ENCODE results near the gene VPS37D.
A peak's percentile ranks its signal among the peaks of the same experiment; 100 is the strongest.

VPS37D gene

DNA sequence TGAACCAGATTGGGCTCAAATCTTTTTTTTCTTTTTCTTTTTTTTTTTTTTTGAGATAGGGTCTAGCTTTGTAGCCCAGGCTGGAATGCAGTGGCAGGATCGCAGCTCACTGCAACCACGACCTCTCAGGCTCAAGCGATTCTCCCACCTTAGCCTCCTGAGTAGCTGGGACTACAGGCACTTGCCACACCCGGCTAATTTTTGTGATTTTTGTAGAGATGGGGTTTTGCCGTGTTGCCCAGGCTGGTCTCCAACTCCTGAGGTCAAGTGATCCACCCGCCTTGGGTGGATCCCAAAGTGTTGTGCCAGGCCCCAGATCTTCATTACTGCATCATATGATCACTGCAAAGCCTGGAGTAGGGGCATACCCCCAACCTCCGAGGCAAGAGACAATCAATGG, 12.9 kb downstream of the VPS37D start:
- DNase-seq (ENCODE audit: low spot score), result no peak

DNA sequence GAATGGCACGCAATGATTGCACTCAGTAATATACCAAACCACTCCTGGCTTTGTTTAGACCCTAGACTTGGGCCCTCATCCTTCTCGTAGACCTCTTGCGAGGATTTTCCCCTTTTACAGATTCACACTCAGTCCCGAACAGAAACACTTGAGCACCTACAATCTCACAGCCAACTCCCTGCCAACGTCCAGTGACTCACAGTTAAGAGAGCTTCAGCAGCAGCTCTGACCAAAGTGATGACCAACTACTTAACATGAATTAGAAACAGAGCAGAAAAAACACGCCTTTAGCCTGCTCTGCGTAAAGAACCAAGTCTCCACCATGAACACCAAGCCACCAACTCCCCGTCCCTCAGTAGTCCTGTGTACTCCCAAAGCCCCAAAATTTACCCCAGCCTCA, 13.4 kb downstream of the VPS37D start:
- peak; percentile 90 for DNase-seq (ENCODE audit: low spot score)

DNA sequence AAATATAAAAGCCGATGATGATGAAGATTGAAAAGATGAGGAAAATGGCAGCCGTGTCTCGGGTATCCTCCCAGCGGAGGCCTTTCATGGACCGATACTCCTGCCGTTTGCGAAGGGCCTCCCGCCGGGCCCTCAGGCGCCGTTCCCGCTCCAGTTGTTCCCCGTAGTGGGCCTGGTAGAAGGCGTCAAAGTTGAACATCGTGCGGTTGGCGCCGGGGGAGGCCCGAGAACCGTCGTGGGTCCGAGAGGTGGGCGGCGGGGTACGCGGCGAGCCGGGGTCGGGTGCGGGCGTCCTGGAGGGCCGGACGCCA, 15.1 kb downstream of the VPS37D start:
- no peak for DNase-seq (ENCODE audit: low spot score)

DNA sequence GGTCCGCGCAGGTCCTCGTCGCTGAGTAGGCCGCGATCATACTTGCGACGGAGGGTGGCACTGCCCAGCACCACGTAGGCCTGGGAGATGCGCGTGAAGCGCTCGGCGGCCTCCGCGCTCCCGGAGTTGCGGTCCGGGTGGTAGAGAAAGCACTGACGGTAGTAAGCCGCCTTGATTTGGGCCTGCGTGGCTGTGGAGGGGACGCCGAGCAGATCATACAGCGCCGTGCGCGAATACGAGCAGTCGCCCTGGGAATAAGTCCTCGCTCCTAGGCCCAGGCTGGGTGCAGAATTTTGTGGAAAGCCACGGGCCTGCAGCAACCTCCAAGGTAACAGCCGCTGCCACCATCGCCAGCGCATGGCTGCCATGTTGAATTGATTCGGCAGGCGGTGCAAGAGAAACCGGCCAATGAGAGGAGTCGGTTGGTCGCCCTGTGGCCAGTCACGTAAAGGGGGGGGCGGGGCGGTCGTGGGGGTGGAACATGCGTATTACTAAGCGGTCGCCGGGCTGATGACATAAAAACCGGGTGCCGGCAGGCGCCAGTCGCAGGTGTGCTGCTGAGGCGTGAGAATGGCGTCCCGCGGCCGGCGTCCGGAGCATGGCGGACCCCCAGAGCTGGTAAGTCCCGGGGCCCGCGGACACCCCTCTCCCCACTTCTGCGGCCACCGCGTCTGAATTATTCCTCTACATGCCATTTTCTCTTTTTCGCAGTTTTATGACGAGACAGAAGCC, 15.6 kb downstream of the VPS37D start, which contains the start of the genes BUD23 and DNAJC30:
Gene BUD23 (plus strand): TSS at position 542 of the 732 bp plus-strand sequence. CDS start 29 bp downstream, at position 571.
Gene DNAJC30 (minus strand): TSS at position 398 of the 732 bp plus-strand sequence. CDS start 30 bp downstream, at position 368.
- peak; percentile 96 for DNase-seq (ENCODE audit: low spot score)

DNA sequence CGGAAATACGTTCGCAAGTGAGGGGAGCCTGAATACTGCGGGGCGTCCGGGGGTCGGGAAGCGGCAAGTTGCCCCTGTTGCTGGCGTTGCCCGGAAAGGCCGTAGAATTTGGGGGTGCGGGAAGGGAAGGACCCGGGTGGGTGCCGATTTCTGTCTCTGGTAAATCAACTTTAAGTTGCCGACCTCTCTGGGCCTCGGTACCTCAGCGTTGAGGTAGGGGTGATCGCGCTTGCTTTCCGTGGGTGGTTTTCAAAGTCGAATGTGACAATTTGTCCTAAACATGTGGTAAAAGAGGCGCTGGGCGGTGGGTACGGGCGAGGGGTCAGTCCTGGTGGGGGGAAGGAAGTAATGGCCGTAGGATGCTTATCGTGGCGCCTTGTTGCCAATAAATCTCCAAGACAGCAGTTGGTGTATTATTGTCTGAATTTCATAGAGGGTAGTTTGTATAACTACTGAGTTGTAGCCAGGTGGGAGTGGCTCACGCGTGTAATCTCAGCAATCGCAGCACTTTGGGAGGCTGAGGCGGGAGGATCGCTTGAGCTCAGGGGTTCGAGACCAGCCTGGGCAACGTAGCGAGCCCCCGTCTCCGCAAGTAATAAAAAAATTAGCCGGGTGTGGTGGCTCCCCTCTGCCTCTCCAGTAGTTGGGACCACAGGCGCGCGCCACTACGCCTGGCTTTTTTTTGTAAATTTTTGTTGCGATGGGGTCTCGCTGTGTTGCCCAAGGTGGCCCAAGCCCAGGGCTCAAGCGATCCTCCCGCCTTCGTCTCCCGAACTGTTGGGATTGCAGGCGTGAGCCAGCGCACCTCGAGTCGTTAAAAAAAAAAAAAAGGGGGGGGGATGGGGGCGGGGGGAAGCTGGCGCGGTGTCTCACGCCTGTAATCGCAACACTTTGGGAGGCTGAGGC, 16.4 kb downstream of the VPS37D start:
- peak; percentile 49 for DNase-seq (ENCODE audit: low spot score)

DNA sequence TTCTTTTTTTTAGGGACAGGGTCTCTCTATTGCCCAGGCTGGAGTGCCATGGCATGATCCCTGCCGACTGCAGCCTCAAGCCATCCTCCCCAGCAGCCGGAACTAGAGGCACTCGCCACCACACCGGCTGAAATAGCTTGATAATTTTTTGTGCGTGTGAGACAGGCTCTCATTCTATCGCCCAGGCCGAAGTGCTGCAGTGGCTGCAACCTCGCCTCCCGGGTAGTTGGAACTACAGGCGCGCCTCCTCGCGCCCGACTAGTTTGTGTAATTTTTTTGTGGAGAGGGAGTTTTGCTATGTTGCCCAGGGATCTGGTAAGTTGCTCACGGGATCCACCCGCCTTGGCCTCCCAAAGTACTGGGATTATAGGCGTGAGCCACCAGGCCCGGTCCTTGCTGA, 17.7 kb downstream of the VPS37D start:
- DNase-seq (ENCODE audit: low spot score), result no peak

DNA sequence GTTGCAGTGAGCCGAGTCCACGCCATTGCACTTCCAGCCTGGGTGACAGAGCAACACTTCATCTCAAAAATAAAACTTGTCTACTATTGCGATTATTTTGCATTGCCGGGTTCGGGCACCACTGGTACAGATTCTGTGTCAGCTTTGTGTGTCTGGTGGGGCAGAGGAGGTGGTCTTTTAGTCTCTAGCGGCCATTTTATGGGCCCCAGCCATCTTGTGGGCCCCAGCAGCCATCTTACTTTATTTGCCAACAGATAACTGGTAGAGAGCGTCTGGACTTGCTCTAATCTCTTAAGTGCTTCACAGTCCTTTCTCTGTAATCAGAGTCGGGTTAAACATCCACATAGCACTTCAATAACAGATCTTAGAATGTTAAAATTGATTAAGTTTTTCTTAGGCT, 20.7 kb downstream of the VPS37D start:
- DNase-seq (ENCODE audit: low spot score), result no peak

DNA sequence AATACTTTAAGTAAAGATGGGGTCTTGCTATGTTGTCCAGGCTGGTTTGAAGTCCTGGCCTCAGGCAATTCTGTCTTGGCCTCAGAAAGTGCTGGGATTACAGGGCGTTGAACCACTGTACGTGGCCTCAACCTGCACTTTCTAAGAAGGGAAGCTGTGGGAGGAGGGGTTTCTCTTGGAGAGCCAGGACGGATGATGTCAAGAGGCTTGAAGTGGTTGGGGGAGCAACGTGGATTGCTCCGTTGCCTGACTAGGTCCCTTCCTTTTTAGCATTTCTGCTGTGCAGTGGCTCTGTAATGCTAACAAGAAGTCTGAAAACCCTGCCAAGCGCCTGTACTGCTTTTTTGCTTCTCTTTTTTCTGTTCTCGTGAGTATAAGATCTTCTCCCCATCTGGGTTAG, 23.0 kb downstream of the VPS37D start:
- DNase-seq (ENCODE audit: low spot score), result no peak

DNA sequence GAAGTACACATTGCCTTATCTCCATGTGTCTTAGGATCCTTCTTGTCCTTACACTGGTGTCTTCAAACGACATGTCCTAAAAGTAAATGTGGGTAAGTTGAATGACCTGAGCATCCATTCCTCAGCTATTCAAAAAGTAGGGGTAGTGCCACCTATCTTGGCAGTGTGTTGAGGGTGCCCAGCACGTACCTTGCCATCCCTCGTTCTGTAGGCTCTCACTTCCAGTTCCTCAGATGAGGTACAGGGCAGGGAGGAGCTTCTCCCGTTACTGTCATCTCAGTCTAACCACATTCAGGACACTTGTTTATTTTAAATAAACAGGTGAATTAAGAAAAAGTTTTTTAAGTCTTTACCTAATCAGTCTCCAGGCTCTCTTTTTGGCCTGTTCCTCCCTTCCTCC, 28.7 kb downstream of the VPS37D start:
- DNase-seq (ENCODE audit: low spot score), result no peak

DNA sequence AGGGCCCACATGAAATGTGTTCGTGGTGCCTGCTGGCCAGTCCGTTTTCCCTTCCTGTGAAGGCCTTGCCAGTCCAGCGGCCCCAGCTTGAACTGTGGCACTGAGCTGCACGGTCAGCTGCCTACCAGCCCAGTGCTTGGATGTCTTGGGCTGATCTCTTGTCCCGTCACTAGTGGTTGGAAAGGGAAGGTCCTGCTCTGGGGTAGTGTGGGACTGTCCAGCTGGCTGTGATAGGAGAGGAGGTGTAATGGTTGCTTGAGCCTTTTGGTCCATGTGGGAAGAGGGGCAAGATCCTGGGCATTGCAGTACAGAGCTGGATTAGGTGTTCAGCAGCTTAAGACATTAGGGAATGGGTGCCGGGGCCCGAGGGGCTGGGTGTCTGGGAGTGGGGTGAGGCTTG, 30.8 kb downstream of the VPS37D start:
- no peak for DNase-seq (ENCODE audit: low spot score)

DNA sequence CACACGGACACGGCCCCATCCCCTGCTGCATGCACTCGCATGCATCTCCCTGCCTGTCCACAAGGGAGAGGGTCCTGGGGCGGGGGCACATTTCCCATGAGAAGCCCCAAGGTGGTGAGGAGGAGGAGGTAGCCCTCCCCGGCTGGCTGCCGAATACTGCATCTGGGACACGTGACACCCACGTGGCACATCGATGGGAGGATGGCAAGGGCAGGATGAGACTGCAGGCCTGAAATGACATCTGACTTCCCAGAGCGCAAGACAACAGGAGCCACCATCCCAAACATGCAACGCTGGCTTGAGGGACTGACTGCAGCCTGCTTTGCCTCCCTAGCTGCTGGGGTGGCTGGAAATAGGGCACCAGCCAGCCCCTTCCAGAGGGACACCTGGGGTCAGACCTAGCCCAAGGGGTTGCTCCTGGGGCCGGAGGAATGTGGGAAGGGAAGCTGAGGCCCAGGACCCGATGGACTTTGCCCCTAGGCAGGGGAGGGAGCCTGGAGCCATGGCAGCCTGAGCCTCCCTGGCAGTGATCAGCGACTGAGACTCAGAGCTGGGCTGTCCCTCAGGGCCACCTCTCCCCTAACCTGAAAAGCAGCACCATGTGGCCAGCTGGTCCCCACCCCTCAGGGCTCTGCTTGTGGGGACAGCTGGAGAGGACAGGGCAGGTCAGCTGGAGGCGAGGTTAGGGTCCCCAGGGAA, 31.9 kb downstream of the VPS37D start:
- no peak for DNase-seq (ENCODE audit: low spot score)

DNA sequence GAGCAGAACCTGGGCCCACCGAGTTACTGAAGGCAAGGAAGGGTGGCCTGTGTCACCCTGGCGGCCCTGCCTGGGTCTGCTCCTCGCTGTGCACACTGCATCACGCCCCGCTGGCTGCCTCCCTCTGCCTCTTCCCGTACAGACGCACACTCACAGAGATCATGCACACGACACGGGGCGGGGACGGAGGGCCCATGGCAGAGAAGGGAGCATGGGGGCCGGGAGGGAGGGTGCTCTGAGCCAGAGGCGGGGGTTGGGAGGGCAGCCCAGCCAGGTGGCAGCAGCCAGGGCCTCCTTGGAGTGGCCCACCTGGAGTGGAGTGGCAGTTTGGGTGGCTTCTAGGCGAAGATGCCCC, 32.4 kb downstream of the VPS37D start:
- no peak for DNase-seq (ENCODE audit: low spot score)

DNA sequence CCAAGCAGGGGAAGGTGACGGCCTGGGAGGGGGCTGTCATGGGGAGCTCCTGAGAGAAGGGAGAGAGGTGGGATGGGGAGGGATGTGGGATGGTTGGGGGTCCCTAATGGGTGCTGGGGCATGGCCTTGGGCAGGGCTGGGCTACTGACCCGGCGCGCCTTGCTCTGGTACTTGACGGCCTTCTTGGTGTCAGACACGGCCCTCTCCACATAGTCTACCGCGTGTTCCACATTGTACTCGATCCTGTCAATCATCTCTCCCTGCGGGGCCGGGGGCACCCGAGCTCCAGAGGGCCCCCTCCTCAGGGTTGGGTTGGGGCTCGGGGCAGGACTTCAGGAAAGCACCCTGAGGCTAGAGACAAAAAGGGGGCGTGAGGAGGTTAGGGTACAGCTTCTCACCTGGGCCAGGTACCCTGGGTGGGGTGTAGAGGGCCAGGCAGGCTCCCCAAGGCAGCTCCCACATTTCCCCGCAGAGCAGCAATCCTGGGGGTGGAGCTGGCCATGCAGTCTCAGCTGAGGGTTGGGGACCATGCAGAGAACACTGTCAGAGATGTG, 33.0 kb downstream of the VPS37D start:
- no peak for DNase-seq (ENCODE audit: low spot score)

DNA sequence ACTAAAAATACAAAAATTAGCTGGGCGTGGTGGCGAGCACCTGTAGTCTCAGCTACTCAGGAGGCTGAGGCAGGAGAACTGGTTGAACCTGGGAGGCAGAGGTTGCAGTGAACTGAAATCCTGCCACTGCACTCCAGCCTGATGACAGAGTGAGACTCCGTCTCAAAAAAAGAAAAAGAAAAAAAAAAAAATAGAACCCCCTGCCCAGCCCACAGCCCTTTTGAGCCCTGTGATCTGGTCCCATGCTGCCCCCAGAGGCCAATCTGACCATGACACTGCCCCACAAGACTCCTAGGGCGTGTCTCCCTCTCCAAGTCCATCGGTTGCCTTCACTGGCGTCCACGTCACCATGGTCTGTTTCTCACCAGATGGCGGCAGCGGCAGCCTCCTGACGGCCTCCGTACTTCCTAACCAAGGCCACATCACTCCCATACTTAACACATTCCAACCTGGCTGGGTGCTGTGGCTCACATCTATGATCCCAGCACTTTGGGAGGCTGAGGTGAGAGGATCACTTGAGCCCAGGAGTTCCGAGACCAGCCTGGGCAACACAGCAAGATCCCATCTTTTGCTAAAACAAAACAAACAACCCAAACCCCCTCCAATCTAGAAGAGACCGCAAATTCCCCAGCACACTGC, 33.8 kb downstream of the VPS37D start:
- DNase-seq (ENCODE audit: low spot score), result peak; percentile 76

DNA sequence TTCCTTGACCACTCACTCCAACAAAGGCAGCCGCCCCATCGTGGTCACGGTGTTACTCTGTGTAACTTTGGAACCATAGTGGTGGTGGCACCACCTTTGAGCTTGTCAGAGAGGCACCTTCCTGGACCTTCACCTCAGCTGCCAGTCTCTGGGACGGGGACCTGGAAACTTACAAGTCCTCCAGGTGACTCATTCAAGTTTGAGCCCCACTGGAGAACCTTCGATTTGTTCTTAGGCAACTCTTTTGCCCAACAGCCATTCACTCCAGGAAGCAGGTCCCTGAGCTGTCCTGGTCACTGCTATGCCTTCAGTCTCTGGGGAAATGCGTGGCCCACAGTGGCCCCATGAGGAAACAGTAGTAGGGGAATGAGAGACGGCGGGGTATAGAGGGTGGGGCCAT, 34.6 kb downstream of the VPS37D start:
- DNase-seq (ENCODE audit: low spot score), result no peak

DNA sequence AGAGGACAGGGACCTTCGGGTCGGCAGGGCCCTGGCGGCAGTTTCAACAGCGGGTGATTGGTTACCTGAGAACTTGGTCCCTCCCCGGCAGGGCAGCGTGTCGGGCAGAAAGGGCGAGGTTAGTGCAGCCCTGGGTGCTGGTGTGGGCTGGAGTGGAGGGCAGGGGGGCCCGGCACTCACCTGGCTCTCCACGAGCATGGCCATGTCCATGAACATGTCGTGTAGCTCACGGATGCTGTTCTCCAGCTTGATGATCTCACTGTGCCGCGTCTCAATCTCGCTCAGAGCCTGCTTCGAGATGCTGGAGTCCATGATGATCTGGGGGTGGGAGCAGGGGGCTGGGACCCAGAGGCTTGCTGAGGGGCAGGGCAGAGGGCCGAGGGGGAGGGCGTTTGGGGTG, 35.0 kb downstream of the VPS37D start:
- DNase-seq (ENCODE audit: low spot score), result no peak

DNA sequence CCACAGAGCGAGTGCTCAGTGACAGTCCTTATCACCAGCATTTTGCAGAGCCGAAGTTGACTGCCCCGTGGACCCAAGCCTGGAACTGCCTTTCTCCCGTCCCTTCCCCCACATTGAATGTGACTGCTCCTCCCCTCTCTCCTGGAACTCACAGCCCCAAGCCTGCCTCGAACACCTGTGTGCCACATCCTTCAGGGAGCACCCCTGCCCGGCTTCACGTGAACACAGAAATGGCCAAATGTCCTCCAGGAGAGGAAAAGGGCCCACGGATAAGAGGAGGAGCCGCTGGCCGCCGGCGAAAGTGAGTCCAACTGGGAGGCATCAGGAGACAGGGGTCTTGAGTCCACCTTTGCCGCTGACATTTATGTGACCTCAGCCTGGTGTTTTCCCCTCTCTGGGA, 35.6 kb downstream of the VPS37D start:
- DNase-seq (ENCODE audit: low spot score), result no peak

DNA sequence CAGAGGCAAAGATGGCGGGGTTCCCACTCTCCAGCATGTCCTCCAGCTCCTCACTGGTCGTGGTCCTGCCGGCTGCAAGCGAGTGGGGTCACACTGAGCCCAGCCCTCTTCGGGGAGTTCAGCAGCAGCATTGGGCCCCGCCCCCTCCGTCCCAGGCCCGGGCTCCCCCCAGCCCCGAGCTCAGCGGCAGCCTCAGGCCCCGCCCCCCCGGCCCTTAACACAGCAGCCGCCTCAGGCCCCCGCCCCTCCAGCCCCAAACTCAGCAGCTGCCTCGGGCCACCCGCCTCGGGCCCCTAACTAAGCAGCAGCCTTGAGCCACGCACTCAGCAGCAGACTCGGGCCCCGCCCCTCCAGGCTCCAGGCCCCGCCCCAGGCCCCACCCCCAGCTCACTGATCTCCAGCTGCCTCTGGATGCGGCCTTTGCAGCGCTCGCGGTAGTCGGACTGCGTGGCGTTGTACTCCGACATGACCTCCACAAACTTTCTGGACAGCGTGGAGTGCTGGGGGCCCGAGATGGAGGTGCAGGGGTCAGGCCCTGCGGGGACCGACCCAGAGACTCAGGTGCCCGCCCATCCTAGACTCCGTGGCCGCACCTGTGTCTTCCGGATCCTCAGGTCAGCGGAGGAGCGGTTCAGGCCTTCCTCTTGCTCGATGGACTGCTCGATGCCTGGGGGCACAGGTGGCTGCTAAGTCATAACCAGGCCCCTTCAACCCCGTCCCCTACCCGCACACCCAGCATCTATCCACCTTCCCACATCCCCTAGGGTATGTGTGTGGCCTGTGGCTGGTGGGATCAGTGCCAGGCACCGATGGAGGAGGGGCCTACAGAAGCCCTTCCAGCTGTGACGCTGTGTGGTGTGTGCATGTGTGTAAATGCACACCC, 36.4 kb downstream of the VPS37D start:
- no peak for DNase-seq (ENCODE audit: low spot score)

DNA sequence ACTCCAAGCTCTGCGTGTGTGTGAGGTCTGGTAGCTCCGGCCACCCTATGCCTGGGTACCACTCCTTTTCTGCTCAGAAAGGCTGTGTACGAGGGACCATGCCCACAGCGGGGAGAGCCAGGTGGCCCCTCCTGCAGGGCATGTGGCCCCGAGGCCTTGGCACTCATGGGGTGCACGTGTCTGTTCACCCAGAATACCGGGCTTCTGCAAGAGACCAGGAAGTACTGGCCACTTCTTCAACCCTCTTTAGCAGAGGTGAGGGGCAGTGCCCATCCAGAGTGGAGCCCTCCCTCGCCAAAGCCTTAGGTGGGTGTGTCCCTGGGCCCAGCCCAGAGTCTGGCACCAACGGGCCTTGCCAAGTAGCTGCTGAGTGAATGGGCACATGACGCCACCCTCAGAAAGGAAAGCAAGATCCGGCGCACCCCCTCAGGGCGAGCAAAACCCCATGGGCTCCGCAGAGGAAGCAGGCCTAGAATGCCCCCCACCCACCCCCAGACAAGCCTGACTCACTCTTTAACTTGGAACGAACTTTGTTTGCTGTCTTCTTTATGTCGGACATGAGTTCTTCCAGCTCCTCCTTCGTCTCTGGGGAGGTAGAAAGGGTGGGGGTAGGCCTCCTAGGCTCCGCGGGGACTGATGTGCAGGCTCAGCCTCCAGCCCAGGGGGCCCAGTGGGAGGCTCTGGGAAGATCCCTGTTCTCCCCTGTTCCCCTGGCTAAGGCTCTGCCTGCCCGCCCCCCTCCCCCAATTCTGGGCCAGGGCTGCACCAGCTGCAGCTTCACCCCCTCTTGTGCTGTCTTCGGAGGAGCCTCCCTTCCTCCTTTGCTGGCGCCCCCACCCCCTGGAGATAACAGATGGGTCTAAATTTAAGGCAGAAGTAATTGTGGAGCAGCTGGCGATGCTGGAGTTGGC, 37.3 kb downstream of the VPS37D start:
- no peak for DNase-seq (ENCODE audit: low spot score)

DNA sequence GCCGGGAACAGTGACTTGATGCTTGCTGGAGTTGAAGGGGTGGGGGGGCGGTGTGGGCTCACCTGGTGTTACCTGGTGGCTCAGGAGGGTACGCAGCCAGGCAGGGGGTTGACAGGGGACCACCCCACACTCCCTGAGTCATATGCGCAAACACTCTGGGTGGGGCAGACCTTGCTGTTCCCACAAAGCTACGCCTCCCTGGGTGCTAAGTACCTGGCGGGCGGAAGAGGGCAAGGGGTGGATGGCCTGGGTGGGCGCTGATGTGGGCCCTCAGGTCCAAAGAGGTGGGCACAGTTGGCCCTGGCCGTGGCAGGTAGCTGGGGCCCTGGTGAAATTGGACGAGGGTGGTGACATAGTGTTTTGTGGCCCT, 37.9 kb downstream of the VPS37D start:
- no peak for DNase-seq (ENCODE audit: low spot score)
